Neural cell (in vitro differentiated cells): ENCODE results near the gene HMGCLL1.

Experiments used
- CTCF ChIP-seq: fragments of 450-650 bp; IDR thresholded peaks from 2 replicates; pipeline ENCODE4 v1.5.1; 2014; ENCODE audit warnings: antibody characterized with exemption, mild to moderate bottlenecking, moderate library complexity; ENCODE audit not compliant: poor library complexity, severe bottlenecking
- EZH2 ChIP-seq: fragments of 200-600, 300-800 bp; shearing (Covaris generic), sonication (generic); IDR thresholded peaks from 2 replicates; pipeline ENCODE4 v1.6.1; 2014; ENCODE audit warnings: antibody characterized with exemption, low read length, borderline replicate concordance, mild to moderate bottlenecking; ENCODE audit not compliant: insufficient read depth, poor library complexity, severe bottlenecking
- POLR2AphosphoS5 ChIP-seq: IDR thresholded peaks from 2 replicates; pipeline ENCODE4 v1.6.1; 2012

- TF ChIP-seq CTCF: no peak
- TF ChIP-seq POLR2AphosphoS5: no peak
- TF ChIP-seq EZH2: no peak
Measured at GRCh38 chr6:55530931-55531330, 48.1 kb downstream of the HMGCLL1 start.
